Gastrocnemius medialis (tissue), 4 donors: Measurements from ENCODE around the gene SLCO3A1. TPM values are rescaled to one million over a fixed set of nuclear protein-coding genes. Genes with fewer than 3 reads are reported as not detected.

Experiments used
- ATAC-seq, 2 donors: fragments of 150-250 bp; one replicate each; pipeline ENCODE4 v1.9.1; 2016
- DNase-seq, 2 donors: peaks; one replicate each; pipeline ENCODE4 v3.0.0-alpha.2; 2019
- H3K27ac ChIP-seq, 4 donors: fragments of 200-600 bp; sonication (generic); 1 replicate in 1 of 4; 2 replicates in 3 of 4; pipeline ENCODE4 v1.5.1; 2016 to 2018; ENCODE audit warnings: mild to moderate bottlenecking in 2 of 4, moderate library complexity in 1 of 4
- H3K27me3 ChIP-seq, 3 donors: fragments of 200-600 bp; sonication (generic) in 2 of 3; 1 replicate in 1 of 3; 2 replicates in 2 of 3; pipeline versions ENCODE4 v1.5.1 to v1.6.0; 2016 to 2019; ENCODE audit warnings: mild to moderate bottlenecking in 1 of 3, moderate library complexity in 1 of 3
- H3K36me3 ChIP-seq, 2 donors: fragments of 200-600 bp; sonication (generic) in 1 of 2; one replicate each; pipeline ENCODE4 v1.5.1; 2017 to 2018
- H3K4me1 ChIP-seq, 2 donors: fragments of 200-600 bp; sonication (generic) in 1 of 2; one replicate each; pipeline ENCODE4 v1.5.1; 2016 to 2017; ENCODE audit warnings: mild to moderate bottlenecking in 2 of 2
- H3K4me3 ChIP-seq, 4 donors: fragments of 200-600 bp; sonication (generic) in 3 of 4; 1 replicate in 1 of 4; 2 replicates in 3 of 4; pipeline ENCODE4 v1.5.1; 2016 to 2019; ENCODE audit warnings: mild to moderate bottlenecking in 2 of 4
- H3K9me3 ChIP-seq, 3 donors: fragments of 200-600 bp; sonication (generic) in 2 of 3; 1 replicate in 1 of 3; 2 replicates in 2 of 3; pipeline ENCODE4 v1.5.1; 2016 to 2019
- CTCF ChIP-seq, 5 experiments: fragments of 450-650 bp in 3 of 5; fragments of 200-600 bp in 2 of 5; sonication (generic) in 2 of 5; IDR thresholded peaks in 4 of 5; conservative IDR thresholded peaks in 1 of 5; 1 replicate in 4 of 5; 2 replicates in 1 of 5; pipeline ENCODE4 v1.5.1; 2016 to 2019; ENCODE audit warnings: antibody characterized with exemption in 5 of 5, mild to moderate bottlenecking in 3 of 5, moderate library complexity in 3 of 5
- POLR2A ChIP-seq, 2 donors: fragments of 450-650 bp; IDR thresholded peaks; one replicate each; pipeline ENCODE4 v1.6.1; 2017; ENCODE audit warnings: antibody characterized with exemption in 2 of 2, mild to moderate bottlenecking in 2 of 2, moderate library complexity in 2 of 2
- in situ Hi-C, 4 donors: fragments of 200-750 bp; cut with MboI; loops; one replicate each; pipeline versions ENCODE4 v1.15.0 to v1.8.0; 2017; ENCODE audit warnings: low sequenced_read_pairs in 4 of 4
- intact Hi-C: fragments of 100-400 bp; cut with DNase I; formaldehyde crosslinking; loops from one replicate; pipeline ENCODE4 v1.15.1; 2023; ENCODE audit warnings: low total_unique reads
- total RNA-seq, 4 donors: library from RNA; depleted of rRNA; stranded (reverse); fragments of >200 nt; gene quantifications; one replicate each; pipeline versions ENCODE4 v1.1.0 to v1.2.3, GENCODE V29; 2016

SLCO3A1 gene
- total RNA-seq, 4 donors from 2014 or later, result 1.3 to 3.6 (median 3.0) TPM

- intact Hi-C loops, result no loop called here
- peaks cover 0 to 20% of the 10 kb centered on the region in 2 donors for H3K4me1 ChIP-seq
- no peaks in the 10 kb centered on the region for H3K9me3 ChIP-seq
- peak overlapping the region in 1 of 4 donors; percentile 22 for H3K27ac ChIP-seq
- no peak overlapping the region for H3K4me3 ChIP-seq
- in situ Hi-C loops, result loop anchor here in 1 of 4 donors (25.0 kb wide), 1 partner anchor 216 kb away; no protein-coding TSS in a partner anchor
- H3K27me3 ChIP-seq, result no peaks in the 10 kb centered on the region
- ATAC-seq (no peak), DNase-seq (no peak)
- H3K36me3 ChIP-seq, result no peaks in the 10 kb centered on the region
- TF ChIP-seq POLR2A (IDR thresholded peaks at IDR 0.05), result no peak
- no peak for TF ChIP-seq CTCF (IDR thresholded peaks at IDR 0.05 in 4 of 5, conservative IDR thresholded peaks at IDR 0.05 in 1 of 5)
These were observed 75.2 kb downstream of the SLCO3A1 start for GRCh38 chr15:91928675-91929074.

GRCh38 chr15:91929509-91929908, 76.0 kb downstream of the SLCO3A1 start:
- H3K36me3 ChIP-seq, result no peaks in the 10 kb centered on the region
- ATAC-seq, result peak in 1 of 2 donors; percentile 58
- H3K9me3 ChIP-seq, result no peaks in the 10 kb centered on the region
- TF ChIP-seq CTCF (IDR thresholded peaks at IDR 0.05 in 4 of 5, conservative IDR thresholded peaks at IDR 0.05 in 1 of 5) (no peak), POLR2A (IDR thresholded peaks at IDR 0.05) (no peak)
- in situ Hi-C loops (loop anchor here in 1 of 4 donors (25.0 kb wide), 1 partner anchor 217 kb away; no protein-coding TSS in a partner anchor), intact Hi-C loops (no loop called here)
- peaks cover 0 to 20% of the 10 kb centered on the region in 2 donors for H3K4me1 ChIP-seq
- peak in 1 of 2 donors; percentile 31 for DNase-seq
- no peaks in the 10 kb centered on the region for H3K27me3 ChIP-seq
- H3K27ac ChIP-seq, result peak overlapping the region in 1 of 4 donors; percentile 22
- no peak overlapping the region for H3K4me3 ChIP-seq

GRCh38 chr15:91930092-91930491, 76.6 kb downstream of the SLCO3A1 start:
- Histone ChIP-seq H3K27ac (no peak overlapping the region), H3K9me3 (no peaks in the 10 kb centered on the region), H3K36me3 (no peaks in the 10 kb centered on the region), H3K27me3 (no peaks in the 10 kb centered on the region), H3K4me3 (no peak overlapping the region), H3K4me1 (peaks cover 0 to 20% of the 10 kb centered on the region in 2 donors)
- in situ Hi-C loops, result loop anchor here in 1 of 4 donors (25.0 kb wide), 1 partner anchor 218 kb away; no protein-coding TSS in a partner anchor
- TF ChIP-seq POLR2A (IDR thresholded peaks at IDR 0.05) (no peak), CTCF (IDR thresholded peaks at IDR 0.05 in 4 of 5, conservative IDR thresholded peaks at IDR 0.05 in 1 of 5) (no peak)
- intact Hi-C loops, result no loop called here
- no peak for ATAC-seq
- no peak for DNase-seq

GRCh38 chr15:91936182-91936775, 82.8 kb downstream of the SLCO3A1 start:
- TF ChIP-seq POLR2A (IDR thresholded peaks at IDR 0.05), result no peak
- TF ChIP-seq CTCF (IDR thresholded peaks at IDR 0.05 in 4 of 5, conservative IDR thresholded peaks at IDR 0.05 in 1 of 5), result no peak
- no peaks in the 10 kb centered on the region for H3K27me3 ChIP-seq
- intact Hi-C loops, result no loop called here
- H3K4me1 ChIP-seq, result peaks cover 0 to 5% of the 10 kb centered on the region in 2 donors
- no peak for DNase-seq
- no peak overlapping the region for H3K27ac ChIP-seq
- no peak for ATAC-seq
- H3K4me3 ChIP-seq, result no peak overlapping the region
- no peaks in the 10 kb centered on the region for H3K36me3 ChIP-seq
- in situ Hi-C loops, result loop anchor here in 1 of 4 donors (25.0 kb wide), 1 partner anchor 224 kb away; no protein-coding TSS in a partner anchor
- H3K9me3 ChIP-seq, result no peaks in the 10 kb centered on the region
